ENCODE data around the gene CCDC85C.

The CCDC85C gene

DNA sequence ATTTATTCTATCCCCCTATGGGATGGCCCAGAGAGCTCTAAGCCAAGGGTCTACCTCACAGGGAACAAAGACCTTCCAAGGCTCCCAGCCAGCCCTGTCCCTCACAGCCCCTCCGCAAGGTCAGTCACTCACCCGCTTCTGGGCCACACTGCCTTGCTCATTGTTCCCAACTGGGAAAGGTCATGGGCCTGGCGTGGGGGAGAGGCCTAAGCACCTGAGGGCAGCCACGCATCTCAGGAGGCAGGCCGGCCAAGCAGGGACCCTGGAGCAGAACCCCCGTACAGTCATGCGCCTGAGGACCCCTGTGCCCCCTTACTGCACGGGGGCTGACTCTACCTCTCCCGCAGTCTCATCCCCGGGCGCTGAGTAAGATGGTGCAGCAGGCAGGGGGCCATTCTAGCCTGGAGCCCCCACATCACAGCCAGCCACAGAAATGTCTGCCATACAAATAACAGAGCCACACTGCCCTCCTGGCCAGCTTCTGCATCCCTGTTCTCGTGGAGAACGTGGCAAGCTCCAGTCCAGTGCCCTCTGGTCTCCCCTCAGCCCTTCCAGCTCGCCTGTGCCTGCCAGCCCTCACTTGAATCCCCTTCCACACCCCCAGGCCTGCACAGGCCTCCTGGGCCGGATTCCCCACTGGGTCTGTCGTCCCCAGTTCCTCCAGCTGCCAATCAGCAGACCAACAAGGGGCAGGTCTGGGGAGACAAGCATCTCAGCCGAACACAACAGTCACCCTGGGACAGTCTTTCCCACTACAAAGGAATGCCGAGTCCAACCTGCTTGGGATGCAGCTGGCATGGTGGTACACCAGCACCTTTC lies 16.3 kb downstream of the CCDC85C start:
- H3K36me3 ChIP-seq (ENCODE audit: insufficient read depth, low read length), result no peaks in the 10 kb centered on the region
- no peak overlapping the region for H3K4me3 ChIP-seq (ENCODE audit: low read depth, low read length)
- H3K27ac ChIP-seq (ENCODE audit: low read depth, low read length), result no peak overlapping the region
- no peaks in the 10 kb centered on the region for H3K79me2 ChIP-seq (ENCODE audit: control insufficient read depth, insufficient read depth, low read length, unreplicated experiment)
- H3K27me3 ChIP-seq (ENCODE audit: insufficient read depth, low read length), result no peaks in the 10 kb centered on the region
- no peak overlapping the region for H2AFZ ChIP-seq (ENCODE audit: low read length, unreplicated experiment)
- H3K4me1 ChIP-seq (ENCODE audit: control insufficient read depth, insufficient read depth, low read length, unreplicated experiment), result peaks cover 23% of the 10 kb centered on the region

- Histone ChIP-seq H3K4me3 (ENCODE audit: low read depth, low read length) (no peak overlapping the region), H3K27ac (ENCODE audit: low read depth, low read length) (no peak overlapping the region), H3K4me1 (ENCODE audit: control insufficient read depth, insufficient read depth, low read length, unreplicated experiment) (peaks cover 23% of the 10 kb centered on the region), H3K27me3 (ENCODE audit: insufficient read depth, low read length) (no peaks in the 10 kb centered on the region), H3K79me2 (ENCODE audit: control insufficient read depth, insufficient read depth, low read length, unreplicated experiment) (no peaks in the 10 kb centered on the region), H3K36me3 (ENCODE audit: insufficient read depth, low read length) (no peaks in the 10 kb centered on the region), H2AFZ (ENCODE audit: low read length, unreplicated experiment) (no peak overlapping the region)
Measured at GRCh38 chr14:99586761-99587459, 17.1 kb downstream of the CCDC85C start.

DNA sequence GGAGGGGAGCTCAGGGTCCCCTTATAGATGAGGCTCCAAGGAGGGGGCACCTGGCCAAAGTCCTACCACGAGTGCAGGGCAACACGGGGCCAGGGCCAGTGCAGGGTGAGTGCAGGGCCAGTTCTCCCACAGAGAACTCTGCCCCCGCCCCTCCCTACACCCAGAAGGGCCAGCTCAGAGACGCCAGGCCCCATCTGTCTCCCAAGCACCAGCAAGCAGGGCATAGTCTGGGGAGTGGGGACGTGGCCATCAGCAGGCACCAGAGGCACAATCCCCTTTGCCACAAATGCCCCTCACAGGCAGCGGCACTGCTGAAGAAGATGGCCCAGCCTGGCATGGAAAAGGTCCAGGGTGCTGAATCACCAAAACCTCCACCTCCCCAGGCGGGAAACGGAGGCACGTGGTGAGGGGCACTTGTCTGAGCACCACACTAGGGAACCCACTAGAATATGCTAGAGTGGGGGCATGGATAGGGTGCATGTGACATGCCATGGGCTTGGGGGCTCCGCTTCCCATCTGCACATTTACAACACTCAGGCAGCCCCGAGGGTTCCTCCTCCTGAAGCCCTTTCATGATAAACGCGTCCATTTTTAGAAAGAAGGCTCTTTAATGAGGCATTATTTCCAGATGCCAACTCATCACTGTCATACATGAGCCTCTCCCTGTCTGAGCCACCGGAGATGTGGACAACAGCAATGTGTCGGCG lies 17.8 kb downstream of the CCDC85C start:
- Histone ChIP-seq H3K79me2 (ENCODE audit: control insufficient read depth, insufficient read depth, low read length, unreplicated experiment) (no peaks in the 10 kb centered on the region), H2AFZ (ENCODE audit: low read length, unreplicated experiment) (no peak overlapping the region), H3K36me3 (ENCODE audit: insufficient read depth, low read length) (no peaks in the 10 kb centered on the region), H3K4me1 (ENCODE audit: control insufficient read depth, insufficient read depth, low read length, unreplicated experiment) (peaks cover 22% of the 10 kb centered on the region), H3K27ac (ENCODE audit: low read depth, low read length) (no peak overlapping the region), H3K27me3 (ENCODE audit: insufficient read depth, low read length) (no peaks in the 10 kb centered on the region), H3K4me3 (ENCODE audit: low read depth, low read length) (no peak overlapping the region)

DNA sequence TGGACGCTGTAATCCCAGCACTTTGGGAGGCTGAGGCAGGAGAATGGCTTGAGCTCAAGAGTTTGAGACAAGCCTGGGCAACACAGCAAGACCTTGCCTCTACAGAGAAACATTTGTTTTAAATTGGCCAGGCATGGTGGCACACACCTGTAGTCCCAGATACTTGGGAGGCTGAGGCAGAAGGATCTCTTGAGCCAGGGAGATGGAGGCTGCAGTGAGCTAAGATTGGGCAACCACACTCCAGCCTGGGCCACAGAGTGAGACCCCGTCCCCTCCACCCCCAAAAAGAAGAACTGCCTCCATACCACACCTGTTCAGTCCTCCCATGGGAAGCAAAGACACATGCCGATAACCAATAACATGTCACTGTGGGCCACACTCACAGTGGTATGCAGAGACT lies 19.2 kb downstream of the CCDC85C start:
- no peaks in the 10 kb centered on the region for H3K79me2 ChIP-seq (ENCODE audit: control insufficient read depth, insufficient read depth, low read length, unreplicated experiment)
- H3K36me3 ChIP-seq (ENCODE audit: insufficient read depth, low read length), result no peaks in the 10 kb centered on the region
- H3K27me3 ChIP-seq (ENCODE audit: insufficient read depth, low read length), result no peaks in the 10 kb centered on the region
- no peak overlapping the region for H3K4me3 ChIP-seq (ENCODE audit: low read depth, low read length)
- no peak overlapping the region for H3K27ac ChIP-seq (ENCODE audit: low read depth, low read length)
- H2AFZ ChIP-seq (ENCODE audit: low read length, unreplicated experiment), result no peak overlapping the region
- peaks cover 27% of the 10 kb centered on the region for H3K4me1 ChIP-seq (ENCODE audit: control insufficient read depth, insufficient read depth, low read length, unreplicated experiment)

GRCh38 chr14:99581938-99582337 lies 22.1 kb downstream of the CCDC85C start:
- no peaks in the 10 kb centered on the region for H3K36me3 ChIP-seq (ENCODE audit: insufficient read depth, low read length)
- no peaks in the 10 kb centered on the region for H3K27me3 ChIP-seq (ENCODE audit: insufficient read depth, low read length)
- H3K4me1 ChIP-seq (ENCODE audit: control insufficient read depth, insufficient read depth, low read length, unreplicated experiment), result peaks cover 34% of the 10 kb centered on the region
- no peak overlapping the region for H3K27ac ChIP-seq (ENCODE audit: low read depth, low read length)
- no peaks in the 10 kb centered on the region for H3K79me2 ChIP-seq (ENCODE audit: control insufficient read depth, insufficient read depth, low read length, unreplicated experiment)
- no peak overlapping the region for H3K4me3 ChIP-seq (ENCODE audit: low read depth, low read length)
- no peak overlapping the region for H2AFZ ChIP-seq (ENCODE audit: low read length, unreplicated experiment)

- H3K27ac ChIP-seq (ENCODE audit: low read depth, low read length), result no peak overlapping the region
Measured at GRCh38 chr14:99581374-99581773, 22.6 kb downstream of the CCDC85C start.

GRCh38 chr14:99579903-99580571 lies 24.0 kb downstream of the CCDC85C start:
- Histone ChIP-seq H3K4me1 (ENCODE audit: control insufficient read depth, insufficient read depth, low read length, unreplicated experiment) (peaks cover 46% of the 10 kb centered on the region), H3K79me2 (ENCODE audit: control insufficient read depth, insufficient read depth, low read length, unreplicated experiment) (no peaks in the 10 kb centered on the region), H2AFZ (ENCODE audit: low read length, unreplicated experiment) (no peak overlapping the region), H3K36me3 (ENCODE audit: insufficient read depth, low read length) (no peaks in the 10 kb centered on the region), H3K27me3 (ENCODE audit: insufficient read depth, low read length) (no peaks in the 10 kb centered on the region), H3K4me3 (ENCODE audit: low read depth, low read length) (0 out of 2 replicates have a peak overlapping the region, but pooled peaks have one; percentile 24), H3K27ac (ENCODE audit: low read depth, low read length) (no peak overlapping the region)

More at GRCh38 chr14:99581374-99581773, 22.6 kb downstream of the CCDC85C start:
- peaks cover 33% of the 10 kb centered on the region for H3K4me1 ChIP-seq (ENCODE audit: control insufficient read depth, insufficient read depth, low read length, unreplicated experiment)
- H3K36me3 ChIP-seq (ENCODE audit: insufficient read depth, low read length), result no peaks in the 10 kb centered on the region
- no peak overlapping the region for H2AFZ ChIP-seq (ENCODE audit: low read length, unreplicated experiment)
- no peaks in the 10 kb centered on the region for H3K27me3 ChIP-seq (ENCODE audit: insufficient read depth, low read length)
- H3K79me2 ChIP-seq (ENCODE audit: control insufficient read depth, insufficient read depth, low read length, unreplicated experiment), result no peaks in the 10 kb centered on the region
- no peak overlapping the region for H3K4me3 ChIP-seq (ENCODE audit: low read depth, low read length)

- Histone ChIP-seq H3K36me3 (ENCODE audit: insufficient read depth, low read length) (no peaks in the 10 kb centered on the region), H3K4me3 (ENCODE audit: low read depth, low read length) (no peak overlapping the region), H3K27me3 (ENCODE audit: insufficient read depth, low read length) (no peaks in the 10 kb centered on the region), H3K79me2 (ENCODE audit: control insufficient read depth, insufficient read depth, low read length, unreplicated experiment) (no peaks in the 10 kb centered on the region), H3K4me1 (ENCODE audit: control insufficient read depth, insufficient read depth, low read length, unreplicated experiment) (peaks cover 54% of the 10 kb centered on the region), H3K27ac (ENCODE audit: low read depth, low read length) (no peak overlapping the region), H2AFZ (ENCODE audit: low read length, unreplicated experiment) (no peak overlapping the region)
Measured at GRCh38 chr14:99579120-99579836, 24.7 kb downstream of the CCDC85C start.

- Histone ChIP-seq H3K27ac (ENCODE audit: low read depth, low read length) (no peak overlapping the region), H3K4me1 (ENCODE audit: control insufficient read depth, insufficient read depth, low read length, unreplicated experiment) (peaks cover 57% of the 10 kb centered on the region), H3K4me3 (ENCODE audit: low read depth, low read length) (no peak overlapping the region), H3K27me3 (ENCODE audit: insufficient read depth, low read length) (no peaks in the 10 kb centered on the region), H3K36me3 (ENCODE audit: insufficient read depth, low read length) (no peaks in the 10 kb centered on the region), H2AFZ (ENCODE audit: low read length, unreplicated experiment) (no peak overlapping the region), H3K79me2 (ENCODE audit: control insufficient read depth, insufficient read depth, low read length, unreplicated experiment) (no peaks in the 10 kb centered on the region)
Measured at GRCh38 chr14:99578541-99579101, 25.4 kb downstream of the CCDC85C start.

All from ACC112 (cell line).